Measurements from ENCODE around the gene LRRC14B. TPM values are rescaled to one million over a fixed set of nuclear protein-coding genes. Genes with fewer than 3 reads are reported as not detected.

Gene LRRC14B
- total RNA-seq, 3 donors from 2014 or later = 0.33 to 0.44 TPM; not detected in 1

DNA sequence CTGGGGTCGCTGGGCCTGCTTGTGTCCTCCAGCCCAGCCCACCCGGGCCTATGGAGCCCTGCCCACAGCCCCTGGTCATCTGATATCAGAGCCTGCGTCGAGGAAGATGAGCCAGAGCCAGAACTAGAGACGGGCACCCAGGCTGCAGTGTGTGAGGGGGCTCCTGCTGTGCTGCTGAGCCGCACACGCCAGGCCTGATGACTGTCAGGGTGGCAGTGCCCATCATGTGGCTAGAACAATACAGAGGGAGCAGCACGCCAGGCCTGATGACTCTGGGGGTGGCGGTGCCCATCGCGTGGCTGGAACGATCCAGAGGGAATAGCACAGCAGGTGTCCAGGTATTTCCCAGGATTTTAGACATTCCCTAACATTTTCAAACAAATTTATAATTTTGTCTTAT, 9.2 kb upstream of the LRRC14B start:
- no peaks in the 10 kb centered on the region for H3K27me3 ChIP-seq
- no peak overlapping the region for H3K4me3 ChIP-seq
- intact Hi-C loops (cut with DNase I; ENCODE audit: low total_unique reads) = no loop called here
- H3K27ac ChIP-seq = no peak overlapping the region
- H3K36me3 ChIP-seq = no peaks in the 10 kb centered on the region
- DNase-seq (ENCODE audit: low spot score in 2 of 2) = no peak
- H3K9me3 ChIP-seq = no peaks in the 10 kb centered on the region
- no peaks in the 10 kb centered on the region for H3K4me1 ChIP-seq
- TF ChIP-seq POLR2AphosphoS5 (IDR thresholded peaks at IDR 0.05) (no peak), POLR2A (IDR thresholded peaks at IDR 0.05) (no peak)
- TF ChIP-seq, protein P1, sequence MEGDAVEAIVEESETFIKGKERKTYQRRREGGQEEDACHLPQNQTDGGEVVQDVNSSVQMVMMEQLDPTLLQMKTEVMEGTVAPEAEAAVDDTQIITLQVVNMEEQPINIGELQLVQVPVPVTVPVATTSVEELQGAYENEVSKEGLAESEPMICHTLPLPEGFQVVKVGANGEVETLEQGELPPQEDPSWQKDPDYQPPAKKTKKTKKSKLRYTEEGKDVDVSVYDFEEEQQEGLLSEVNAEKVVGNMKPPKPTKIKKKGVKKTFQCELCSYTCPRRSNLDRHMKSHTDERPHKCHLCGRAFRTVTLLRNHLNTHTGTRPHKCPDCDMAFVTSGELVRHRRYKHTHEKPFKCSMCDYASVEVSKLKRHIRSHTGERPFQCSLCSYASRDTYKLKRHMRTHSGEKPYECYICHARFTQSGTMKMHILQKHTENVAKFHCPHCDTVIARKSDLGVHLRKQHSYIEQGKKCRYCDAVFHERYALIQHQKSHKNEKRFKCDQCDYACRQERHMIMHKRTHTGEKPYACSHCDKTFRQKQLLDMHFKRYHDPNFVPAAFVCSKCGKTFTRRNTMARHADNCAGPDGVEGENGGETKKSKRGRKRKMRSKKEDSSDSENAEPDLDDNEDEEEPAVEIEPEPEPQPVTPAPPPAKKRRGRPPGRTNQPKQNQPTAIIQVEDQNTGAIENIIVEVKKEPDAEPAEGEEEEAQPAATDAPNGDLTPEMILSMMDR (IDR thresholded peaks at IDR 0.05) = no peak

DNA sequence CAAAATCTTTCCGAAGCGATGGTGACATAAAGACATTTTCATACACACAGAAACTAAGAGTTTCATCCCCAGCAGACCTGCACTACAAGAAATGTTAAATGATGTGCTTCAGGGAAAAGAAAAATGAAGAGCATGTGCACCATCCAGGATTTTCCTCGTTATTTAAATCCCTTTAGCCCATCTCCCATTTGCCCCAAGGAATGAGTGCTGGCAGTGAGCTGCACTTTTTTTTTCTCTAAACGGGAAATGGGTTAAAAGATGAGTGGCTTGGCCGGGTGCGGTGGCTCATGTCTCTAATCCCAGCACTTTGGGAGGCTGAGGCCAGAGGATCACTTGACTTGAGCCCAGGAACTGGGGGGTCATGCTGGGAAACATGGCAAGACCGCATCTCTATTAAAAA, 6.8 kb upstream of the LRRC14B start:
- no peak for DNase-seq (ENCODE audit: low spot score in 2 of 2)
- no peaks in the 10 kb centered on the region for H3K36me3 ChIP-seq
- intact Hi-C loops (cut with DNase I; ENCODE audit: low total_unique reads) = no loop called here
- no peak overlapping the region for H3K4me3 ChIP-seq
- H3K27ac ChIP-seq = no peak overlapping the region
- H3K9me3 ChIP-seq = no peaks in the 10 kb centered on the region
- no peak for TF ChIP-seq POLR2AphosphoS5 (IDR thresholded peaks at IDR 0.05)
- TF ChIP-seq POLR2A (IDR thresholded peaks at IDR 0.05) = no peak
- TF ChIP-seq, protein P1 (IDR thresholded peaks at IDR 0.05) = no peak
- H3K4me1 ChIP-seq = no peaks in the 10 kb centered on the region
- H3K27me3 ChIP-seq = no peaks in the 10 kb centered on the region

DNA sequence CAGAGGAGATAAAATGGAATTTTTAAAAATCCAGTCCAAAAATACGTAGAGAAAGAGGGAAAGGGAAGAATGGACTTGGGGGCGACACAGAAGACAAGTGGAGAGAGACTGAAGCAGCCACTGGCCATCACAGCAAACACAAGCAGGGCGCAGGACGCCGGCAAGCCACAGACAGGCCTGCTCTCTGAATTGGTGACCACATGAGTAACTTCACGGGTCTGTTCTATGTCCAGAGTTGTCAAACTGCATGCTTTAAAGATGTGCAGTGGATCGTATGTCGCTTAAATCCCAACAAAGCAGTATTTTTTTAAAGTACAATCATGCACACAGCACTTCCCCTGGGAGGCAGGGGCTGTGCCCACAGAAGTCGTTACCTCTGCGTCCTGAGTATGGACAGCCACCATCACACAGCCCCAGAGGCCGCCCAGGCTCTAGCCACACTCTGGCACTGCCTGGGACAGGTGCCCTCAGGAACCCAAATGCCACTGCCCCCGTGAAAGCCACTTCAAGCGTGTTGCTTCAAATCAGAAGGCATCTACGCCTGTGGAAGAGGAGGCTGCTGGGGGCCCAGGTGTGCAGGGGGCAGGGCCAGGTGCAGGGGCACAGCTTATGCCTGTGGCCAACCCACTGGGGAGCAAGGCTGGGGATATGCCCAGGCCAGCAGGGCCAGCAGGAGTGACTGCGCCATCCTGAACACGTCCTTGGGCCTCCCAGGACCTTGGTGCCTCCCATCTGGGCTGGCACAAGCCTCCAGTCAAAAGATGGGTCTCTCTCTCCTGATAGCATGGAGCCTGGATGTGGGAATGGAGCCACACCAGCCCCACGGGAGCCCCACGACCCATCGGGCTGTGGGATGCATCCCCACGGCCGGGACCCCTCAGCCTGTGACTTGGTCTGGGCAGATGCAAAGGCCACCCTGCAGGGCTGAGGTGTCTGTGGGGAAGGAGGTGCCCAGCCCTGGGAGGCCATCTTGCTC, 5.9 kb upstream of the LRRC14B start:
- Histone ChIP-seq H3K27ac (no peak overlapping the region), H3K9me3 (no peaks in the 10 kb centered on the region), H3K27me3 (no peaks in the 10 kb centered on the region), H3K4me1 (no peaks in the 10 kb centered on the region), H3K36me3 (no peaks in the 10 kb centered on the region), H3K4me3 (no peak overlapping the region)
- intact Hi-C loops (cut with DNase I; ENCODE audit: low total_unique reads) = no loop called here
- no peak for TF ChIP-seq POLR2A (IDR thresholded peaks at IDR 0.05)
- TF ChIP-seq, protein P1 (IDR thresholded peaks at IDR 0.05) = no peak
- TF ChIP-seq POLR2AphosphoS5 (IDR thresholded peaks at IDR 0.05) = no peak
- no peak for DNase-seq (ENCODE audit: low spot score in 2 of 2)

DNA sequence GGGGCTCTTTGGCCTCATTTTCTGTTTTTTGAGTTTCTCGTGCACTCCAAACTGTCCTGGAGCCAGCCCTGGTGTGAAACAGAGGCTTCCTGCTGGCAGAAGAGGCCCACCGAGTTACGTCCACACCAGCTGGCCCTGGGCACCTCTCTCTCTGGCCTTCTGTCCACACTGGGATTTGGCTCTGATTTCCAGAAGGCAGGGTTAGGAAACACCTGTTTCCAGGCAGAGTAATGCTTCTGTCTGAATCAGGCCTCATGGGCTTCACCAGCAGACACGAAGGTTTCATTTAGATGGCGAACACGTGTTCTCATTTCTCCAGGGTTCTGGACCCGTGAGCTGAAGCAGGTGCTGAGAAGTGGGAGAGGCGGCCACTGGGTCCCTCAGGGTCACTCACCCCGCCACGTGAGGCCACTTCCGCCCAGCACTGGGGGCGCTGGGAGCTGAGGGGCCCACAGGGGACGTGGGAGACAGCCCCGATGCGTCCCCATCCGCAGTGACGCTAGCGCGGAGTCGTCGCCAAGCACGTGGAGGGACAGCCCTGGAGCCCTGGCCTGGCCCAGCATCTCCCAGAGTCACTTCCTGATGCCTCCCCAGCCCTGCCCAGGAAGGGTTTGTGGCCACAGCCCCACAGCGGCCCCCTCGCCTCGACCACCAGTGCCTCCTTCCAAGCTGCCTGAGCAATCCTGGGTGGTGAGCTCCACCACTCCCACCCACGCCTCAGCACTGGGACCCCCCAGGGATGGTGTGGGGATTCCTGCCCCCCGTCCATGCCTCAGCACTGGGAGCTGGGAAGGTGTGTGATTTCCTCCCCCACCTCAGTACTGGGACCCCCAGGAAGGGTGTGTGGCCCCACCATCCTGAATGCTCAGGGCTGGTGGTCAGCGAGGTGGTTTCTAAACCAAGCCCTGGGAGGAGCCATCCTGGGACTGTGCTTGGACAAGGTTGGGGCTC, 4.9 kb upstream of the LRRC14B start:
- Histone ChIP-seq H3K9me3 (no peaks in the 10 kb centered on the region), H3K36me3 (no peaks in the 10 kb centered on the region), H3K4me3 (no peak overlapping the region), H3K27me3 (no peaks in the 10 kb centered on the region), H3K4me1 (no peaks in the 10 kb centered on the region), H3K27ac (no peak overlapping the region)
- intact Hi-C loops (cut with DNase I; ENCODE audit: low total_unique reads) = no loop called here
- no peak for DNase-seq (ENCODE audit: low spot score in 2 of 2)
- TF ChIP-seq POLR2AphosphoS5 (IDR thresholded peaks at IDR 0.05) (no peak), POLR2A (IDR thresholded peaks at IDR 0.05) (no peak)
- TF ChIP-seq, protein P1 (IDR thresholded peaks at IDR 0.05) = no peak

Data from breast epithelium (tissue), 4 donors.